ENCODE measurements around the gene DDX21. TPM values are rescaled to one million over a fixed set of nuclear protein-coding genes. Genes with fewer than 3 reads are reported as not detected.

DDX21 gene
- total and polyA plus RNA-seq, 2 donors (not counting 3 experiments of a cell fraction or from before 2014, with no cell fraction given), result 33.4 to 98.1 TPM

DNA sequence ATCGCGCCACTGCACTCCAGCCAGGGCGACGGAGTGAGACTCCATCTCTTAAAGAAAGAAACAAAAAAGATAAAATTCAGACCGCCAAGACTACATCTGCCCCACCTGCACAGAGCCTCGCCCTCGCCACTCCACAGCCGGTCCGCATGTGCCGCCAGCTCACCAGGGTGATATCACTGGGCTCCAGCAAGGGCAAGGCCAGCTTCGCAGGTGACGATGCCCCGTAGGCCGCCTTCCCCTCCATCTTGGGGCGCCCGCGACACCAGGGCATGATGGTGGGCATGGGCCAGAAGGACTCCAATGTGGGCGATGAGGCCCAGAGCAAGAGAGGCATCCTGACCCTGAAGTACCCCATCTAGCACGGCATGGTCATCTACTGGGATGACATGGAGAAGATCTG, 66.6 kb downstream of the DDX21 start:
- no peak for FAIRE-seq
- no peak for DNase-seq (ENCODE audit: low read depth, low spot score)
- intact Hi-C loops (cut with micrococcal nuclease) (no loop called here), dilution Hi-C loops (cut with MboI; ENCODE audit: extremely low pct_ligation_motif_present, low sequenced_read_pairs) (no loop called here)
- Histone ChIP-seq H3K4me2 (ENCODE audit: insufficient read depth, low read length) (no peak overlapping the region), H3K36me3 (ENCODE audit: control insufficient read depth in 2 of 2, extremely low read depth in 1 of 2, insufficient read depth in 2 of 2, low read length in 2 of 2) (no peaks in the 10 kb centered on the region), H3K27ac (ENCODE audit: insufficient read depth, low read depth, low read length) (no peak overlapping the region), H3K9me1 (replicated peaks; ENCODE audit: control insufficient read depth, extremely low read depth, insufficient read depth, low read length) (no peaks in the 10 kb centered on the region), H3K27me3 (ENCODE audit: control insufficient read depth in 2 of 2, insufficient read depth in 2 of 2, low read length in 2 of 2) (no peaks in the 10 kb centered on the region), H4K20me1 (replicated peaks; ENCODE audit: control insufficient read depth, extremely low read depth, insufficient read depth, low read length) (no peaks in the 10 kb centered on the region), H3K4me1 (ENCODE audit: control insufficient read depth, extremely low read depth, insufficient read depth, low read length) (peaks cover 2% of the 10 kb centered on the region), H2AFZ (ENCODE audit: low read depth, low read length) (no peak overlapping the region), H3K4me3 (replicated peaks in 1 of 3; ENCODE audit: insufficient read depth in 1 of 3, low read depth in 1 of 3, low read length in 3 of 3) (no peak overlapping the region), H3K9ac (replicated peaks; ENCODE audit: extremely low read depth, insufficient read depth, low read length) (no peak overlapping the region), H3K79me2 (ENCODE audit: control insufficient read depth, insufficient read depth, low read length) (no peaks in the 10 kb centered on the region), H3K9me3 (replicated peaks; ENCODE audit: control insufficient read depth, insufficient read depth, low read length) (no peaks in the 10 kb centered on the region)
- TF ChIP-seq GATA2 (IDR thresholded peaks at IDR 0.05; ENCODE audit: insufficient read depth, insufficient read length, low read depth, low read length) (no peak), EZH2 (IDR thresholded peaks at IDR 0.05; ENCODE audit: borderline replicate concordance, low read depth, low read length, severe bottlenecking) (no peak), POLR2AphosphoS5 (IDR thresholded peaks at IDR 0.05; ENCODE audit: insufficient read depth, low read depth, low read length) (no peak), POLR2A (IDR thresholded peaks at IDR 0.05; ENCODE audit: low read depth, low read length) (no peak), MYC (IDR thresholded peaks at IDR 0.05; ENCODE audit: low read depth, low read length) (no peak), JUN (IDR thresholded peaks at IDR 0.05; ENCODE audit: borderline replicate concordance, insufficient read depth, insufficient read length, low read depth) (no peak), FOS (IDR thresholded peaks at IDR 0.05; ENCODE audit: borderline replicate concordance, insufficient read depth, low read length) (no peak)
- TF ChIP-seq, protein P1, sequence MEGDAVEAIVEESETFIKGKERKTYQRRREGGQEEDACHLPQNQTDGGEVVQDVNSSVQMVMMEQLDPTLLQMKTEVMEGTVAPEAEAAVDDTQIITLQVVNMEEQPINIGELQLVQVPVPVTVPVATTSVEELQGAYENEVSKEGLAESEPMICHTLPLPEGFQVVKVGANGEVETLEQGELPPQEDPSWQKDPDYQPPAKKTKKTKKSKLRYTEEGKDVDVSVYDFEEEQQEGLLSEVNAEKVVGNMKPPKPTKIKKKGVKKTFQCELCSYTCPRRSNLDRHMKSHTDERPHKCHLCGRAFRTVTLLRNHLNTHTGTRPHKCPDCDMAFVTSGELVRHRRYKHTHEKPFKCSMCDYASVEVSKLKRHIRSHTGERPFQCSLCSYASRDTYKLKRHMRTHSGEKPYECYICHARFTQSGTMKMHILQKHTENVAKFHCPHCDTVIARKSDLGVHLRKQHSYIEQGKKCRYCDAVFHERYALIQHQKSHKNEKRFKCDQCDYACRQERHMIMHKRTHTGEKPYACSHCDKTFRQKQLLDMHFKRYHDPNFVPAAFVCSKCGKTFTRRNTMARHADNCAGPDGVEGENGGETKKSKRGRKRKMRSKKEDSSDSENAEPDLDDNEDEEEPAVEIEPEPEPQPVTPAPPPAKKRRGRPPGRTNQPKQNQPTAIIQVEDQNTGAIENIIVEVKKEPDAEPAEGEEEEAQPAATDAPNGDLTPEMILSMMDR (IDR thresholded peaks at IDR 0.05; ENCODE audit: extremely low read depth in 1 of 2, insufficient read depth in 1 of 2, low read depth in 1 of 2, low read length in 2 of 2), result no peak
- TF ChIP-seq, protein P2, sequence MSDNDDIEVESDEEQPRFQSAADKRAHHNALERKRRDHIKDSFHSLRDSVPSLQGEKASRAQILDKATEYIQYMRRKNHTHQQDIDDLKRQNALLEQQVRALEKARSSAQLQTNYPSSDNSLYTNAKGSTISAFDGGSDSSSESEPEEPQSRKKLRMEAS (IDR thresholded peaks at IDR 0.05; ENCODE audit: insufficient read depth, insufficient read length), result no peak
- no TSS peak for BruUV-seq (replicated peaks)
- POLR2A ChIA-PET, result no interaction called here
- CTCF ChIA-PET, result interaction anchor here (1.9 kb wide), 1 partner anchor 18 kb away, joined by 6 read pairs; no protein-coding TSS in a partner anchor

All from endothelial cell of umbilical vein (primary cell).